K562 (cell line): ENCODE data around the gene MITF. TPM values are rescaled to one million over a fixed set of nuclear protein-coding genes. Genes with fewer than 3 reads are reported as not detected.

ENCODE experiments used
- ATAC-seq: fragments of 200-7000 bp; cut with Tn5 transposase; 3 replicates; pipeline ENCODE4 v1.9.1; 2020; ENCODE audit warnings: moderate library complexity
- BruUV-seq: library from RNA; stranded (reverse); fragments of 400-500 nt; replicated peaks from 2 replicates; lab custom pipeline; 2021; lab: Mats Ljungman, UMichigan
- CTCF ChIA-PET: fragments of 300-600 bp; formaldehyde crosslinking; extraction: SDS; loops from one replicate; lab custom pipeline; 2021; ENCODE audit warnings: low intra/inter-chr PET ratio; lab: Yijun Ruan, JAX
- POLR2A ChIA-PET: fragments of 300-600, 350-650 bp; sonication (Branson Sonifier 250); formaldehyde crosslinking; extraction: SDS; loops from one replicate; lab custom pipeline; 2021; ENCODE audit warnings: antibody characterized with exemption, inconsistent platforms; lab: Yijun Ruan, JAX
- DNase-seq, 4 experiments: peaks; one replicate each; pipeline versions ENCODE4 v3.0.0 to v3.0.0-alpha.2; 2011 to 2018; ENCODE audit warnings: low spot score in 3 of 4, mixed read lengths in 3 of 4; ENCODE audit errors: extremely low read depth in 1 of 4
- FAIRE-seq: peaks from 2 replicates; lab custom pipeline; 2011; peaks lifted over from hg19 to GRCh38; lab: Jason Lieb, UNC
- H2AFZ ChIP-seq: 2 replicates; pipeline ENCODE4 v1.6.0; 2011; ENCODE audit warnings: low read depth, low read length, control low read depth, inconsistent platforms
- H3K27ac ChIP-seq: fragments of 200-600 bp; 3 replicates; pipeline ENCODE4 v1.8.0; 2011; ENCODE audit warnings: low read depth, mild to moderate bottlenecking, control low read depth, inconsistent platforms, low read length, moderate library complexity, mixed read lengths; ENCODE audit errors: extremely low read depth
- H3K27me3 ChIP-seq, 2 experiments: fragments of 300-600 bp in 1 of 2; 2 replicates in 1 of 2; 3 replicates in 1 of 2; pipeline versions ENCODE4 v1.6.0 to v1.8.0; 2011; ENCODE audit warnings: inconsistent platforms in 2 of 2, low read length in 2 of 2, mild to moderate bottlenecking in 1 of 2, mixed read lengths in 1 of 2, moderate library complexity in 1 of 2; ENCODE audit not compliant: control insufficient read depth in 2 of 2, insufficient read depth in 2 of 2
- H3K36me3 ChIP-seq: fragments of 300-600 bp; 3 replicates; pipeline ENCODE4 v1.8.0; 2011; ENCODE audit warnings: mild to moderate bottlenecking, low read length, inconsistent platforms; ENCODE audit not compliant: control insufficient read depth, insufficient read depth
- H3K4me1 ChIP-seq, 2 experiments: fragments of 200-600 bp in 1 of 2; replicated peaks in 1 of 2; 2 replicates in 1 of 2; 3 replicates in 1 of 2; pipeline versions ENCODE4 v1.5.1 to v1.8.0; 2011; ENCODE audit warnings: inconsistent platforms in 2 of 2, low read length in 2 of 2, mild to moderate bottlenecking in 1 of 2, mixed read lengths in 1 of 2, moderate library complexity in 1 of 2; ENCODE audit not compliant: control insufficient read depth in 2 of 2, insufficient read depth in 2 of 2
- H3K4me2 ChIP-seq: 2 replicates; pipeline ENCODE4 v1.6.1; 2011; ENCODE audit warnings: low read length, control low read depth, inconsistent platforms, mixed read lengths; ENCODE audit not compliant: insufficient read depth
- H3K4me3 ChIP-seq: fragments of 200-600 bp; sonication (generic), shearing (Covaris generic); 2 replicates; pipeline ENCODE4 v1.5.1; 2016; ENCODE audit warnings: control low read depth, inconsistent platforms
- H3K79me2 ChIP-seq: fragments of 200-600 bp; 3 replicates; pipeline ENCODE4 v1.8.0; 2011; ENCODE audit warnings: low read length, inconsistent platforms; ENCODE audit not compliant: control insufficient read depth, insufficient read depth
- H3K9ac ChIP-seq, 2 experiments: 2 replicates each; pipeline versions ENCODE4 v1.6.0 to v1.6.1; 2011; ENCODE audit warnings: low read depth in 2 of 2, low read length in 2 of 2, control low read depth in 1 of 2, inconsistent platforms in 1 of 2, mild to moderate bottlenecking in 1 of 2, mixed read lengths in 1 of 2; ENCODE audit not compliant: insufficient read depth in 1 of 2
- H3K9me1 ChIP-seq: one replicate; pipeline ENCODE4 v1.6.0; 2011; ENCODE audit warnings: inconsistent platforms, mild to moderate bottlenecking, low read length, moderate library complexity; ENCODE audit not compliant: control insufficient read depth, insufficient read depth
- H3K9me3 ChIP-seq: replicated peaks from 2 replicates; pipeline ENCODE4 v1.5.1; 2011; ENCODE audit warnings: low read depth, low read length, inconsistent platforms; ENCODE audit not compliant: control insufficient read depth, insufficient read depth
- H4K20me1 ChIP-seq: replicated peaks from 2 replicates; pipeline ENCODE4 v1.6.1; 2011; ENCODE audit warnings: low read length, inconsistent platforms, mixed read lengths; ENCODE audit not compliant: control insufficient read depth, insufficient read depth
- ELF2 ChIP-seq: fragments of 250-450 bp; sonication (Bioruptor Pico); IDR thresholded peaks from 2 replicates; pipeline ENCODE4 v1.5.0; 2021; ENCODE audit warnings: mild to moderate bottlenecking
- FOXK1 ChIP-seq: sonication (generic); formaldehyde crosslinking; IDR thresholded peaks from 2 replicates; pipeline ENCODE4 v1.8.0; 2022; ENCODE audit warnings: missing genetic modification reagents, mild to moderate bottlenecking, borderline replicate concordance
- ILK ChIP-seq: fragments of 450-650 bp; IDR thresholded peaks from 2 replicates; pipeline ENCODE4 v1.6.1; 2016; ENCODE audit warnings: missing genetic modification characterization, low read depth, mild to moderate bottlenecking, missing compliant biosample characterization, moderate library complexity, borderline replicate concordance
- JUNB ChIP-seq: fragments of 450-650 bp; formaldehyde crosslinking; conservative IDR thresholded peaks from 2 replicates; pipeline ENCODE4 v1.4.0; 2020; ENCODE audit warnings: mild to moderate bottlenecking
- NEUROD1 ChIP-seq: fragments of 150-350 bp; IDR thresholded peaks from 2 replicates; pipeline ENCODE4 v1.6.1; 2014; ENCODE audit warnings: borderline replicate concordance, low read length, low read depth; ENCODE audit not compliant: partially characterized antibody
- NR4A1 ChIP-seq, 2 experiments: fragments of 250-450 bp in 1 of 2; fragments of 450-650 bp in 1 of 2; sonication (Bioruptor Pico) in 1 of 2; IDR thresholded peaks; 2 replicates each; pipeline versions ENCODE4 v1.4.0 to v1.6.1; 2016 to 2020; ENCODE audit warnings: mild to moderate bottlenecking in 2 of 2, missing compliant biosample characterization in 1 of 2, missing genetic modification characterization in 1 of 2, moderate library complexity in 1 of 2
- POLR2AphosphoS2 ChIP-seq: IDR thresholded peaks from 2 replicates; pipeline ENCODE4 v1.6.1; 2012; ENCODE audit warnings: low read length, improper control_type of control experiment
- POLR2AphosphoS5 ChIP-seq: IDR thresholded peaks from 2 replicates; pipeline ENCODE4 v1.6.1; 2011; ENCODE audit warnings: mild to moderate bottlenecking, low read depth, low read length, moderate library complexity; ENCODE audit not compliant: control insufficient read depth, insufficient read depth
- SMC3 ChIP-seq: conservative IDR thresholded peaks from 2 replicates; pipeline ENCODE4 v1.6.1; 2011; ENCODE audit warnings: low read depth, low read length, improper control_type of control experiment; ENCODE audit not compliant: insufficient read depth
- TGIF2 ChIP-seq: sonication (generic); formaldehyde crosslinking; IDR thresholded peaks from 2 replicates; pipeline ENCODE4 v1.8.1; 2022; ENCODE audit warnings: mild to moderate bottlenecking, missing genetic modification reagents, moderate library complexity
- YY1 ChIP-seq, 3 experiments: IDR thresholded peaks; 2 replicates each; pipeline ENCODE4 v1.6.1; 2011; ENCODE audit warnings: low read length in 2 of 3, mild to moderate bottlenecking in 2 of 3, moderate library complexity in 2 of 3, borderline replicate concordance in 1 of 3, control low read depth in 1 of 3, low read depth in 1 of 3; ENCODE audit not compliant: insufficient read depth in 3 of 3, insufficient replicate concordance in 2 of 3, control insufficient read depth in 1 of 3, insufficient read length in 1 of 3; ENCODE audit errors: extremely low read depth in 1 of 3
- ZNF174 ChIP-seq: fragments of 250-450 bp; sonication (Bioruptor Pico); IDR thresholded peaks from 2 replicates; pipeline ENCODE4 v1.4.0; 2020; ENCODE audit warnings: mild to moderate bottlenecking
- ZNF274 ChIP-seq: IDR thresholded peaks from 2 replicates; pipeline ENCODE4 v1.6.1; 2011; ENCODE audit warnings: low read depth, mild to moderate bottlenecking, low read length, moderate library complexity, borderline replicate concordance
- ZNF3 ChIP-seq: fragments of 250-450 bp; sonication (Bioruptor Pico); IDR thresholded peaks from 2 replicates; pipeline ENCODE4 v1.5.0; 2021; ENCODE audit warnings: mild to moderate bottlenecking, moderate library complexity
- ZNF778 ChIP-seq: fragments of 450-650 bp; formaldehyde crosslinking; IDR thresholded peaks from 2 replicates; pipeline ENCODE4 v1.4.0; 2020; ENCODE audit warnings: mild to moderate bottlenecking, moderate library complexity
- WGBS: fragments of 100-300 bp; shearing (Covaris generic); methylation state at CpG from one replicate; pipeline ENCODE4 v1.1.6; 2016; ENCODE audit warnings: low coverage, mixed read lengths; ENCODE audit not compliant: insufficient coverage; ENCODE audit errors: missing lambda C conversion rate; 5-methylcytosine and 5-hydroxymethylcytosine counted together
- in situ Hi-C: fragments of 300-500 bp; cut with MboI; formaldehyde crosslinking; loops from 4 replicates; pipeline ENCODE4 v1.15.0; 2018; ENCODE audit warnings: inconsistent platforms, mixed read lengths
- intact Hi-C: fragments of 100-400 bp; cut with micrococcal nuclease; formaldehyde crosslinking; loops from 2 replicates; pipeline ENCODE4 v1.14.2; 2022
- polyA plus RNA-seq, 8 experiments: library from polyadenylated mRNA; depleted of rRNA in 4 of 8; stranded (reverse) in 5 of 8; unstranded in 3 of 8; fragments of >200 nt; fragmentation: Nextera tagmentation in 2 of 8; fragmentation: Illumina TruSeq in 1 of 8; extraction: Ambion mirVana in 2 of 8; extraction: Trizol in 1 of 8; gene quantifications; 2 replicates each; pipeline versions ENCODE4 v1.2.1 to v1.2.3, GENCODE V29; 2011 to 2014; ENCODE audit warnings: inconsistent platforms in 1 of 8, missing spikeins in 1 of 8
- total RNA-seq, 7 experiments: library from RNA; depleted of rRNA in 6 of 7; stranded (reverse); fragments of >200 nt in 6 of 7; fragmentation: Illumina TruSeq in 2 of 7; extraction: Trizol in 2 of 7; gene quantifications; 2 replicates each; pipeline versions ENCODE4 v1.2.1 to v1.2.3, GENCODE V29; 2011 to 2021; ENCODE audit warnings: low replicate concordance in 1 of 7
- TF ChIP-seq, protein P1 (sequence below): sonication (generic); formaldehyde crosslinking; IDR thresholded peaks from 2 replicates; pipeline ENCODE4 v1.8.0; 2022; ENCODE audit warnings: mild to moderate bottlenecking, missing genetic modification reagents
- TF ChIP-seq, protein P2 (sequence below): fragments of 450-650 bp; formaldehyde crosslinking; conservative IDR thresholded peaks from 2 replicates; pipeline ENCODE4 v1.4.0; 2022; ENCODE audit warnings: mild to moderate bottlenecking, missing genetic modification characterization

The MITF gene
- total and polyA plus RNA-seq, 9 of the 15 experiments (the other 6 are each of a cell fraction or from before 2014, with no cell fraction given): 5.6 to 14.9 (median 11.1) TPM

DNA sequence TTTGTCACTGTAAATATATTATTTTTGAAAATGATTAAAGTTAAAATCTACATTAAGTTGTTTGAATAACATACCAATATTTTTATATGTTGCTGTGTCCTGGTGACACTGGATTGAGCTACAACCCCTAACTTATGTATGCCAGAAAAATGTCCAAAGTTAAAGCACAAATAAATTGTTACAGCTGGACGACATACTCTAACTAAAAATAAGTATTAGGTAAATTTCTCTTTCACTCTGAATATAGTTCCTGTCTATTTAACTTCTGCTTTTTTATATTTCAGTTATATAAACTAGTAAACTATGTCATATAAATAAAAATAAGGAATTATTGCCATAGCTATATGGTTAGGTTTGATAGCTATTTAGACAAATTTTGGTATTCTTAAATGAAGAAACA is 141.8 kb downstream of the MITF start:
- 60% methylated on average over 1 of the region's 1 CpG for WGBS
- ChIA-PET CTCF (no interaction called here), POLR2A (interaction anchor here (0.7 kb wide), 1 partner anchor 109 kb away, joined by 3 read pairs; no protein-coding TSS in a partner anchor)
- Histone ChIP-seq H3K4me3 (no peak overlapping the region), H3K36me3 (no peaks in the 10 kb centered on the region; the same call in 2 of the 3 replicates), H3K79me2 (no peaks in the 10 kb centered on the region), H3K27ac (no peak overlapping the region), H3K9ac (no peak overlapping the region), H3K9me1 (no peaks in the 10 kb centered on the region), H3K4me2 (no peak overlapping the region), H3K4me1 (no peaks in the 10 kb centered on the region), H3K9me3 (no peaks in the 10 kb centered on the region), H2AFZ (no peak overlapping the region), H4K20me1 (no peaks in the 10 kb centered on the region; the same call in 1 of the 2 replicates), H3K27me3 (no peaks in the 10 kb centered on the region)
- DNase-seq (no peak), FAIRE-seq (no peak), ATAC-seq (no peak)
- in situ Hi-C loops: no loop called here
- BruUV-seq: no TSS peak
- intact Hi-C loops: no loop called here
- TF ChIP-seq ILK (tag): no peak
- no peak for TF ChIP-seq ZNF778 (CRISPR knock-in tag)
- no peak for TF ChIP-seq SMC3
- TF ChIP-seq ZNF3 (CRISPR knock-in tag): no peak
- no peak for TF ChIP-seq TGIF2 (CRISPR knock-in tag)
- TF ChIP-seq JUNB (CRISPR knock-in tag): no peak
- TF ChIP-seq, protein P1, sequence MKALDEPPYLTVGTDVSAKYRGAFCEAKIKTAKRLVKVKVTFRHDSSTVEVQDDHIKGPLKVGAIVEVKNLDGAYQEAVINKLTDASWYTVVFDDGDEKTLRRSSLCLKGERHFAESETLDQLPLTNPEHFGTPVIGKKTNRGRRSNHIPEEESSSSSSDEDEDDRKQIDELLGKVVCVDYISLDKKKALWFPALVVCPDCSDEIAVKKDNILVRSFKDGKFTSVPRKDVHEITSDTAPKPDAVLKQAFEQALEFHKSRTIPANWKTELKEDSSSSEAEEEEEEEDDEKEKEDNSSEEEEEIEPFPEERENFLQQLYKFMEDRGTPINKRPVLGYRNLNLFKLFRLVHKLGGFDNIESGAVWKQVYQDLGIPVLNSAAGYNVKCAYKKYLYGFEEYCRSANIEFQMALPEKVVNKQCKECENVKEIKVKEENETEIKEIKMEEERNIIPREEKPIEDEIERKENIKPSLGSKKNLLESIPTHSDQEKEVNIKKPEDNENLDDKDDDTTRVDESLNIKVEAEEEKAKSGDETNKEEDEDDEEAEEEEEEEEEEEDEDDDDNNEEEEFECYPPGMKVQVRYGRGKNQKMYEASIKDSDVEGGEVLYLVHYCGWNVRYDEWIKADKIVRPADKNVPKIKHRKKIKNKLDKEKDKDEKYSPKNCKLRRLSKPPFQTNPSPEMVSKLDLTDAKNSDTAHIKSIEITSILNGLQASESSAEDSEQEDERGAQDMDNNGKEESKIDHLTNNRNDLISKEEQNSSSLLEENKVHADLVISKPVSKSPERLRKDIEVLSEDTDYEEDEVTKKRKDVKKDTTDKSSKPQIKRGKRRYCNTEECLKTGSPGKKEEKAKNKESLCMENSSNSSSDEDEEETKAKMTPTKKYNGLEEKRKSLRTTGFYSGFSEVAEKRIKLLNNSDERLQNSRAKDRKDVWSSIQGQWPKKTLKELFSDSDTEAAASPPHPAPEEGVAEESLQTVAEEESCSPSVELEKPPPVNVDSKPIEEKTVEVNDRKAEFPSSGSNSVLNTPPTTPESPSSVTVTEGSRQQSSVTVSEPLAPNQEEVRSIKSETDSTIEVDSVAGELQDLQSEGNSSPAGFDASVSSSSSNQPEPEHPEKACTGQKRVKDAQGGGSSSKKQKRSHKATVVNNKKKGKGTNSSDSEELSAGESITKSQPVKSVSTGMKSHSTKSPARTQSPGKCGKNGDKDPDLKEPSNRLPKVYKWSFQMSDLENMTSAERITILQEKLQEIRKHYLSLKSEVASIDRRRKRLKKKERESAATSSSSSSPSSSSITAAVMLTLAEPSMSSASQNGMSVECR (CRISPR knock-in tag): no peak
- TF ChIP-seq ZNF274: no peak
- TF ChIP-seq ZNF174 (CRISPR knock-in tag): no peak
- no peak for TF ChIP-seq NR4A1 (CRISPR knock-in tag; IDR thresholded peaks at IDR 0.05)
- TF ChIP-seq NR4A1 (tag; IDR thresholded peaks at IDR 0.05): no peak
- no peak for TF ChIP-seq NEUROD1
- TF ChIP-seq, protein P2, sequence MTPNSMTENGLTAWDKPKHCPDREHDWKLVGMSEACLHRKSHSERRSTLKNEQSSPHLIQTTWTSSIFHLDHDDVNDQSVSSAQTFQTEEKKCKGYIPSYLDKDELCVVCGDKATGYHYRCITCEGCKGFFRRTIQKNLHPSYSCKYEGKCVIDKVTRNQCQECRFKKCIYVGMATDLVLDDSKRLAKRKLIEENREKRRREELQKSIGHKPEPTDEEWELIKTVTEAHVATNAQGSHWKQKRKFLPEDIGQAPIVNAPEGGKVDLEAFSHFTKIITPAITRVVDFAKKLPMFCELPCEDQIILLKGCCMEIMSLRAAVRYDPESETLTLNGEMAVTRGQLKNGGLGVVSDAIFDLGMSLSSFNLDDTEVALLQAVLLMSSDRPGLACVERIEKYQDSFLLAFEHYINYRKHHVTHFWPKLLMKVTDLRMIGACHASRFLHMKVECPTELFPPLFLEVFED: no peak
- TF ChIP-seq POLR2AphosphoS2: no peak
- TF ChIP-seq ELF2 (CRISPR knock-in tag): no peak
- no peak for TF ChIP-seq FOXK1 (CRISPR knock-in tag)
- no peak for TF ChIP-seq YY1 (IDR thresholded peaks at IDR 0.05; ENCODE audit: borderline replicate concordance in 1 of 3, control insufficient read depth in 1 of 3, extremely low read depth in 1 of 3, insufficient read depth in 3 of 3, insufficient read length in 1 of 3, insufficient replicate concordance in 2 of 3, low read depth in 1 of 3, low read length in 2 of 3)
- no peak for TF ChIP-seq POLR2AphosphoS5
